Measurements from ENCODE around the gene FHIT.

FHIT gene

GRCh38 chr3:60036803-60037202 lies 1214.4 kb downstream of the FHIT start:
- H3K27ac ChIP-seq = no peak overlapping the region
- H3K4me3 ChIP-seq = no peak overlapping the region

DNA sequence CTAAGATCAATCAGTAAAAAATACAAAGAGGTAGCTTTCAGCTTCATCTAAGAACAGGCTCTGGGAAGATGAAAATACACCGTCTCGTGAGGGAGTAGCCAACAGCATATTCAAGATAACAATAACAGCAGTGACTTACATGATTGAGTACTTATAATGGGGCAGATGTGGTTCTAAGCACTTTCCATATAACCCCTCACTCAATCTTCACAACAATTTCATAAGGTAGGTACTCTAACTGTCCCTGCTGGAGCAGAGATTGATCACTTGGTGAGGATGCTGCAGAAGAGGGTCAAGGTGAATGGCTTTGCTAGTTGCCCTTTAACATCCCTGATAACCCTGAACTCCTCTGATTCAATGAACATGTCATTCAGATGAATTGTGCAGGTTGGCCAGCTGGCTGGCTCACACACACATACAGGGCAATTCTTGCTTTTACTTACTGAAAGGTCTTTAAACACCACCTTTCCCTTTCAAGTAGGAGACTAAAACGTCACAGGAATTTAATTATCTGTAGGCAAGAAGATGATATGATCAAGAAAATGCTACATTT lies 1217.3 kb downstream of the FHIT start:
- Histone ChIP-seq H3K27ac (no peak overlapping the region), H3K4me3 (no peak overlapping the region)

DNA sequence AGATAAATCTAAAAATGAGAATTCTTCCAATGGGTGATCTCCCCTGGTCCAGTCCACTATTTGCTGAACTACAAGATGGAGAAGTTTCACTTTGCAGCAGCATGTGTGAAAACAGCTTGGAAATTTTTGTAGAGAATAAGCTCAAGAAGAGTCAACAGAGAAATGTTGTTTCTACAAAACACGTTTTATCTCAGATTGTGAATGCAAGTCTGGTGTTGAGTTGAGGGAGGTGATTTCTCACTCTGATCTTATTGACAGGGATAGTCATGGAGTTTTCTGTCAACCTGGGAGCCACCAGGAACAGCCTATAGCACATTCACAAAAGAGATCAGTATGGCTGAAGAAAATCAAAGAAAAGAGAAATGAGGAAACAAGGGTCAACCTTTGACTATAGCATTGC lies 1220.3 kb downstream of the FHIT start:
- Histone ChIP-seq H3K27ac (no peak overlapping the region), H3K4me3 (no peak overlapping the region)

GRCh38 chr3:60028233-60028632 lies 1223.0 kb downstream of the FHIT start:
- Histone ChIP-seq H3K4me3 (no peak overlapping the region), H3K27ac (no peak overlapping the region)

DNA sequence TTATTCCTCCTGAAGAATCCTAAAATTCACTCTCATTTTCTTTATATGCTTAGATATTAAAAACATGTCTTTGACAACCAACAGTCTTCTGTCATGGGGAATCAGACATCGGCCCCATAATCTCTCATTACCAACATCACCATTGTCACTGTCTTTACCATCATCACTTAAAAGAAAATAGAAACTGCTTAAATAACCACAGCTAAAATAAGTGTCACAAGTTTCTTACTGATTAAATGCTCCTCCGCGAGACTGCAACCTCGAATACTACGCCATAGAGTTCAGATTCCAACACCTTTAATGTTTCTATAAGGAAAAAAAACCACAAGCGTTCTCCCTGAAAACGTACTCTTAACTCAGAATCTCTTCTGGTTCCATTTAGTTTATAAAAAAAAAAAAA lies 1223.9 kb downstream of the FHIT start:
- H3K4me3 ChIP-seq = no peak overlapping the region
- no peak overlapping the region for H3K27ac ChIP-seq

DNA sequence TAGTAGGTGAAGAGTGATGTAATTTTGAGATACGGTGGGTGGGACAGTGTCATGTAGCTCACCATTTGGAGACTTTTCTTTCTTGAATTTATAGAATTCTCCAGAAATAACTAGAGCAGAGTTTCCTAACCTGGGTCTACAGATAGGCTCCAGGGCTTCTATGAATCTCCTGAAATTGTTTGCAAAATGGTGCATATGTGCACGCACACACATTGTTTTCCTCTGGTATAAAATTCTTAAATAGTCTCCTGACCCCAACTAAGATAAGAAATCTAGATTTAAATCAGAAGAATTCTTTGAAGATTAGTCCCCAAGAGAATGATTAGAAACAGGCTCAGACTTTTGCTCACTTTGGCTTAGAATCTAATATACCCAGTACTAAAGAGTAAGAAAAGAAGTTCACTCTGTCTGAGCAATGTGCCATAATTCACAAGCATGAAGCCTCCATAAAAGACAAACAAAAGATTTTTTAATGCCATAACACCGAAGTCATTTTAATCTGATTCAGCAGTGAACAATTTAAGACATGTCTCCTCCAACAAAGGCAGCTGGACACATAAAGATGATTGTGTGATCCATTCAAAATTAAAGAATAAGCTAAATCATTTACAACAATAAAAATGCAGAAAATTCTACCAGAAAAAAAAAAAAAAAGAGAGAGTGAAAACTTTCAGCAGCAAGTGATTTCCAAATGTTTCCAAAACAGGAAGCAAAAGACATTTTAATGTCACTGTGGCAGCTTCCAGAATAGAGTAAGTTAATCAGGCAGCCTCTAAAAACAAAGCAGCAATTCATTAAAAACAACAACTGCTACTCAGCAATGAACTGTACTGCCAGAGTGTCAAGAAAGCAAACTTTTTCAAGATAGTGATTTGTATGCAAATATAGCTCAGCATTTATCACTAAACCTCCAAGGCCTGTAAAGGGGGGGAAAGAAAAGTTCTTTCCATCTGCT lies 1225.9 kb downstream of the FHIT start:
- H3K27ac ChIP-seq = no peak overlapping the region
- H3K4me3 ChIP-seq = no peak overlapping the region

DNA sequence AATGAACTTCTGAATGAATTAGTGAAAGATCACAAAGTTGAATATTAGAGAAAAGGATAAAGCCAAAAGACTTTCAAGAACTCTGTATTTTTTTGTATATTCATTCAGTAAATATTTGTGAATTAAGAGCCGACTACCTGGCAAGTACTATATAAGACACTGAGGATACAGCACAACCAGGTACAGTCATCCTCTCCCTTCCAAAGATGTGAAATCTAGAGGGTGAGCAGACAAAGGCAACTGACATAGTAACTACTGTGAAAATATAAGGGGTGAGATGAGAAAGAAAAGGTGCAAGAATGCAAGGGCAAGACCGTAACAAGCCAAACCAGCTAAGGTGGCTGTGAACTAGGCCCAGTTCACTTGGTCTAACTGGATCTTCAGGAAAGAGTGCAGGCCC lies 1226.9 kb downstream of the FHIT start:
- H3K27ac ChIP-seq = no peak overlapping the region
- H3K4me3 ChIP-seq = no peak overlapping the region

DNA sequence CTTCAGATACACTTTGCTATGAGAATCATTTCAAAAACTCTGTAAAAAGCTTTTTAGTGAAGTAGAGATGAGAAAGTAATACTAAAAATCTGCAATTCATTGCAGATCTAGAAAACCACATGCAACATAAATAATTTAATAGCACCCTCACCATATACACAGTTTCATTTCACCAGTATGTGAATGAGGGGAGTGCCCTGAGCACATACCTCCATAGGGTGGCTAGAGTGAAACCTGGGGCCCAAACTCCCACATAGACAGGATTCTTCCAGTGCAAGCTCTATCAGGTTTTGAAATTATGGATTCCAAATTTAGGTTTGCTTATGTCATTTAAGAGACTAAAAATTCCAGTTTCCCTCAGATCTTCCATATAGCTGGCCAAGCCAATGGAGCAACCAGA lies 1228.1 kb downstream of the FHIT start:
- Histone ChIP-seq H3K4me3 (no peak overlapping the region), H3K27ac (no peak overlapping the region)

DNA sequence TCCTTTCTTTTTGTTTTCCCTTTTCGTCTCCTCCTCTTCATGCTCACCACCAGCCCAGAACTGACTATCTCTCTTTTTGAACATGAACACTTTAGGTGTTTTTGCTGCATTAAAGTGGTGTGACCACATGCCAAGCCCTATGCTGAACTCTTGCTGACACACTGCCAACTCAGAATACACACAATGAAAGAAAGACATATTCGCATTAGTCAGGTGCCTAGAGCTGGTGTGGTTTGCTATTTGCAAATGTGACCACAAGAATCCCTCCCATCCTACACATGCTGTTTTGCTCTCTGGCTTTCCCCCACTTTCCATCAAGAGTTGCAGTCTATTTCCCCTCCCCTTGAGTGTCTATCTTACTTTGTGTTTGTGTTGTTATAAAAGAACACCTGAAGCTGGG lies 1233.6 kb downstream of the FHIT start:
- Histone ChIP-seq H3K27ac (peak overlapping the region in 2 of 21 experiments; percentile 45 to 53), H3K4me3 (no peak overlapping the region)

DNA sequence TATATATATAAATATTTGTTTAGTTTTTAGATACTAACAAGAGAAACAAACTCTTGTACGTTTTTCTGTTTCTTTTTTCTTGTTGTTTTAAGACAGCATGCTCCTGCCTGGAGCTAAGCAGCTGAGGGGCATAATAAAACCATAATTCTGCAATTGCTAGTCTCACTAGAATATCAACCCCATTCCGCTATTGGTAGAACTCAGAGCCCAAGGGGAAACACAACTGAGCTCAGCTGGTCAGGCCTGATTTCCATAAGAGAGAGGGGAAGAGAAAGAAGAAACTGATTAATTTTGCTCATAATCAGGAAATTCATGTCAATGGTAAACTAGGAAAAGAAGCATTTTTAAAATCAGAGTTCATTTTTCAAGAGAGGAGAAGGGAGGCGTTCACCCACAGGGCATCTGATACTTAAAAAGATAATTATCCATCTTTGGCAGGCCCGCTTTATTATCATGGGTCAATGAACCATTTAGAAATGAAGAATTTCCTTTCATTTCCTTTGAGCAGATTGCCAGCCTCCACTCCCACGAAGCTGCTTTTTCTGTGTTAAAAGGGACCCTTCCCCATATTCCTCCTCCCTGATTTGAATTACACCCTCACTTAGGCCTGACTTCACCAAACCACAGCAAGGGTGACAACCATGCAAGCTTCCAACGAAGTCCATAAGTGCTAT lies 1236.1 kb downstream of the FHIT start:
- no peak overlapping the region for H3K27ac ChIP-seq

GRCh38 chr3:60013241-60013640 lies 1238.0 kb downstream of the FHIT start:
- Histone ChIP-seq H3K4me3 (no peak overlapping the region), H3K27ac (no peak overlapping the region)

More for the DNA sequence above, 1236.1 kb downstream of the FHIT start:
- no peak overlapping the region for H3K4me3 ChIP-seq

GRCh38 chr3:60011218-60011617 lies 1240.0 kb downstream of the FHIT start:
- Histone ChIP-seq H3K4me3 (no peak overlapping the region), H3K27ac (peak overlapping the region in 5 of 21 experiments; percentile 50 to 75 (median 72))

DNA sequence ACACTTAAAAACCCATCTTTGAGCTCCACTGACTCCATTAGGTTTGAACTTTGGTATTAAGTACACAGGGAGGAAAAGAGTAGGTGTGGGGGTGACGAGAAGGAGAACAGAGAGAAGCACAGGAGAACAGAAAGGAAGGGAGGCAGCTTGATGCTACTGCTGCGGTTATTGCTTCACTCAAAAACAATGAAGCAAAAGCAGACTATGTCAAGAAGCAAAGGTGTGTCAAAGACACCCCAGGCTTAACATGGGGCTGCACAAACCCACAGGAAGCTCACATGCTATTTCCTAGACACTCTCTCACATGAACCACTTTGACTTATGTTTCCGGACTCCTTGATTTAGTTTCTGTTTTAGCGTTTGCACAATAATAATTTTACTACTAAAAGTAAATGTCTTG lies 1240.5 kb downstream of the FHIT start:
- Histone ChIP-seq H3K4me3 (no peak overlapping the region), H3K27ac (peak overlapping the region in 6 of 21 experiments; percentile 36 to 86 (median 73))

- H3K27ac ChIP-seq = peak overlapping the region in 6 of 21 experiments; percentile 36 to 86 (median 73)
- no peak overlapping the region for H3K4me3 ChIP-seq
Observed at GRCh38 chr3:60009931-60010478, 1241.2 kb downstream of the FHIT start.

- Histone ChIP-seq H3K4me3 (no peak overlapping the region), H3K27ac (no peak overlapping the region)
Observed at GRCh38 chr3:60001369-60001768, 1249.9 kb downstream of the FHIT start.

DNA sequence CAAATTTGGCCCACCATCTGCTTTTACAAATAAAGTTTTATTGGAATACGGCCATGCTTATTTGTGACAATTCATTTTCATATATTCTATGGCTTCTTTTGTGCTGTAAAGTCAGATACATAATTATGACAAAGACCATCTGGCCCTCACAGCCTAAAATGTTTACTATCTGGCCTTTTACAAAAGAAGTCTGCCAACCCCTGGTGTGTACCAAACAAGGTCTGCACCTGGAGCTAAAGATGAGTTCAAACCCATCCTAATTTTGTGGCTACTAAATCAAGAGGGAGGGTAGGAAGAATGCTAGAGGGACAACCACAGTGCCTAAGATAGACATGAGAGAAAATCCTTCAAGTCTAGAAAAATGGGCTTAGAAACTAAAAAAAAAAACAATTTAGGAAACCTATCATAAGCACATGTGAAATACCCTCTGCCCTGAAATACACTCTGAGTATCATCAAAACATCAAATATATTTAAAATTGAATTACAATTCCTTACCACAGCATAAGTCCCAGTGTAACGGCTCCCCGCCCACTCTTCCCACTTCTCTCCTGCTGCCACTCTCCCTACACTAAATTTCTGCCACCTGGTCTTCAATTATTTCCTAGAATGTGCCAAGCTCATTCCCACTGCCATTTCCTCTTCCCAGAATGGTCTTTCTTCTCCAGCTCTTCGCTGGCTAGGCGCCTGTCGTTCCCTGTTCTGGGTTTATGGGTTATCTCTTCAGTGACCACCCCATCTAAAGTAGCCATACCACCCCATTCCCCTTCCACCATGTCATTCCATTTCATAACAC lies 1250.7 kb downstream of the FHIT start:
- Histone ChIP-seq H3K4me3 (no peak overlapping the region), H3K27ac (no peak overlapping the region)

DNA sequence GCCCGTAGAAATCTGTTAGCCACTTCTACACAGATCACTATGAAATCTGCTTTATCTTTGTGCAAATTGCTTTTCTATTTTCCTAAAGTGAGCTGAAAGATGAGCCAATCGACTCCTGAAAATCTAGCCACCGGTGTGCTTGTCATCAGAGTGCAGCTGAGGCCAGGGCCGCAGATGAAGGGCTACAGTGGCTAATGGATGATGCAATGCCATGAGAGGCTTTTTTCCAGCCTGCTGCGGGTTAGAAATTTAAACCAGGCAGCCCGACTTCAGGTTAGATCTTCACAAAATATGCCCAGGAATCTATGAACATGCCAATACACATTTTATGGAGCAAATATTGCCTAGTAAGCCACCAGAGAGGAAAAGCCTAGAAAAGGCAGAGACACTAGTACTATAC lies 1253.2 kb downstream of the FHIT start:
- Histone ChIP-seq H3K27ac (no peak overlapping the region), H3K4me3 (no peak overlapping the region)

GRCh38 chr3:59997583-59997982 lies 1253.7 kb downstream of the FHIT start:
- no peak overlapping the region for H3K27ac ChIP-seq

GRCh38 chr3:59996056-59996455 lies 1255.2 kb downstream of the FHIT start:
- Histone ChIP-seq H3K27ac (no peak overlapping the region), H3K4me3 (no peak overlapping the region)

More at GRCh38 chr3:59997583-59997982, 1253.7 kb downstream of the FHIT start:
- H3K4me3 ChIP-seq = no peak overlapping the region

- H3K27ac ChIP-seq = no peak overlapping the region
- H3K4me3 ChIP-seq = no peak overlapping the region
Observed at GRCh38 chr3:59995563-59995962, 1255.7 kb downstream of the FHIT start.
